K562 (cell line): ENCODE measurements around the gene ENG. TPM values are rescaled to one million over a fixed set of nuclear protein-coding genes. Genes with fewer than 3 reads are reported as not detected.

Experiments used
- BRD4 ChIP-seq: fragments of 200-600 bp; sonication (generic); IDR thresholded peaks from 2 replicates; pipeline ENCODE4 v1.6.1; 2017; ENCODE audit warnings: inconsistent platforms
- DIDO1 ChIP-seq: fragments of 450-650 bp; IDR thresholded peaks from 2 replicates; pipeline ENCODE4 v1.6.1; 2016; ENCODE audit warnings: low read depth, missing biosample characterization, missing genetic modification characterization
- E2F6 ChIP-seq, 2 experiments: IDR thresholded peaks; 2 replicates each; pipeline ENCODE4 v1.6.1; 2011; ENCODE audit warnings: borderline replicate concordance in 1 of 2, control low read depth in 1 of 2, low read depth in 1 of 2, low read length in 1 of 2, mild to moderate bottlenecking in 1 of 2, mixed read lengths in 1 of 2, moderate library complexity in 1 of 2; ENCODE audit not compliant: insufficient read depth in 1 of 2, insufficient read length in 1 of 2, poor library complexity in 1 of 2, severe bottlenecking in 1 of 2; ENCODE audit errors: extremely low read depth in 1 of 2
- ETV5 ChIP-seq: sonication (generic); formaldehyde crosslinking; IDR thresholded peaks from 2 replicates; pipeline ENCODE4 v1.4.0; 2020; ENCODE audit warnings: low read depth, mild to moderate bottlenecking, missing genetic modification reagents
- FOSL1 ChIP-seq: fragments of 200-800 bp; sonication (Bioruptor generic); conservative IDR thresholded peaks from 2 replicates; pipeline ENCODE4 v1.6.1; 2016; ENCODE audit warnings: missing genetic modification characterization, missing compliant biosample characterization
- GTF2A2 ChIP-seq: IDR thresholded peaks from 2 replicates; pipeline ENCODE4 v1.6.1; 2016; ENCODE audit warnings: mild to moderate bottlenecking, missing genetic modification characterization, missing compliant biosample characterization
- ILF3 ChIP-seq: fragments of 450-650 bp; IDR thresholded peaks from 2 replicates; pipeline ENCODE4 v1.6.1; 2018; ENCODE audit warnings: antibody characterized with exemption, mild to moderate bottlenecking, moderate library complexity, borderline replicate concordance
- LARP7 ChIP-seq: fragments of 450-650 bp; IDR thresholded peaks from 2 replicates; pipeline ENCODE4 v1.6.1; 2016
- MCM2 ChIP-seq: fragments of 450-650 bp; IDR thresholded peaks from 2 replicates; pipeline ENCODE4 v1.6.1; 2017; ENCODE audit warnings: low read depth, mild to moderate bottlenecking
- NFXL1 ChIP-seq: fragments of 450-650 bp; formaldehyde crosslinking; IDR thresholded peaks from 2 replicates; pipeline ENCODE4 v1.4.0; 2021; ENCODE audit warnings: mild to moderate bottlenecking
- NR0B1 ChIP-seq: fragments of 450-650 bp; IDR thresholded peaks from one replicate; pipeline ENCODE4 v1.6.1; 2018; ENCODE audit warnings: mild to moderate bottlenecking, moderate library complexity; ENCODE audit not compliant: partially characterized antibody
- PURB ChIP-seq: sonication (generic); formaldehyde crosslinking; IDR thresholded peaks from 2 replicates; pipeline ENCODE4 v1.9.0; 2021; ENCODE audit warnings: low read depth, mild to moderate bottlenecking, missing genetic modification reagents
- RAD21 ChIP-seq, 2 experiments: fragments of 250-450 bp in 1 of 2; fragments of 450-650 bp in 1 of 2; sonication (Bioruptor Pico) in 1 of 2; formaldehyde crosslinking in 1 of 2; IDR thresholded peaks in 1 of 2; conservative IDR thresholded peaks in 1 of 2; 2 replicates each; pipeline versions ENCODE4 v1.4.0 to v1.8.0; 2020 to 2022; ENCODE audit warnings: mild to moderate bottlenecking in 2 of 2, moderate library complexity in 1 of 2
- SMARCC2 ChIP-seq: fragments of 450-650 bp; IDR thresholded peaks from 2 replicates; pipeline ENCODE4 v1.6.1; 2017; ENCODE audit warnings: antibody characterized with exemption, moderate library complexity, mild to moderate bottlenecking, low read depth
- SP1 ChIP-seq: sonication (generic); formaldehyde crosslinking; IDR thresholded peaks from 2 replicates; pipeline ENCODE4 v1.8.1; 2022; ENCODE audit warnings: mild to moderate bottlenecking, missing genetic modification reagents
- TCF7L2 ChIP-seq: fragments of 150-350 bp; IDR thresholded peaks from 2 replicates; pipeline ENCODE4 v1.6.1; 2016; ENCODE audit warnings: low read depth, mild to moderate bottlenecking, low read length, moderate library complexity
- TRIM25 ChIP-seq: fragments of 450-650 bp; IDR thresholded peaks from 2 replicates; pipeline ENCODE4 v1.7.0; 2016; ENCODE audit warnings: borderline replicate concordance
- XRCC5 ChIP-seq: fragments of 200-400 bp; formaldehyde crosslinking; IDR thresholded peaks from 2 replicates; pipeline ENCODE4 v1.6.1; 2017; ENCODE audit warnings: low read depth, mild to moderate bottlenecking, low read length
- ZBTB7A ChIP-seq: IDR thresholded peaks from 2 replicates; pipeline ENCODE4 v1.6.1; 2011; ENCODE audit warnings: low read depth, mild to moderate bottlenecking, low read length, moderate library complexity, borderline replicate concordance; ENCODE audit not compliant: control insufficient read depth
- ZNF140 ChIP-seq: fragments of 250-450 bp; sonication (Bioruptor Pico); IDR thresholded peaks from 2 replicates; pipeline ENCODE4 v1.8.0; 2021; ENCODE audit warnings: moderate library complexity, mild to moderate bottlenecking, inconsistent platforms
- ZNF175 ChIP-seq: fragments of 200-800 bp; sonication (Bioruptor generic); IDR thresholded peaks from 2 replicates; pipeline ENCODE4 v1.6.1; 2016; ENCODE audit warnings: low read depth, mild to moderate bottlenecking, missing genetic modification characterization, missing compliant biosample characterization
- ZNF740 ChIP-seq, 3 experiments: fragments of 200-800 bp in 1 of 3; sonication (Bioruptor generic) in 1 of 3; sonication (generic) in 1 of 3; formaldehyde crosslinking in 1 of 3; IDR thresholded peaks; 2 replicates each; pipeline versions ENCODE4 v1.6.1 to v1.8.0; 2016 to 2022; ENCODE audit warnings: mild to moderate bottlenecking in 2 of 3, missing compliant biosample characterization in 2 of 3, missing genetic modification characterization in 2 of 3, missing genetic modification reagents in 1 of 3
- polyA plus RNA-seq, 8 experiments: library from polyadenylated mRNA; depleted of rRNA in 4 of 8; stranded (reverse) in 5 of 8; unstranded in 3 of 8; fragments of >200 nt; fragmentation: Nextera tagmentation in 2 of 8; fragmentation: Illumina TruSeq in 1 of 8; extraction: Ambion mirVana in 2 of 8; extraction: Trizol in 1 of 8; gene quantifications; 2 replicates each; pipeline versions ENCODE4 v1.2.1 to v1.2.3, GENCODE V29; 2011 to 2014; ENCODE audit warnings: inconsistent platforms in 1 of 8, missing spikeins in 1 of 8
- total RNA-seq, 7 experiments: library from RNA; depleted of rRNA in 6 of 7; stranded (reverse); fragments of >200 nt in 6 of 7; fragmentation: Illumina TruSeq in 2 of 7; extraction: Trizol in 2 of 7; gene quantifications; 2 replicates each; pipeline versions ENCODE4 v1.2.1 to v1.2.3, GENCODE V29; 2011 to 2021; ENCODE audit warnings: low replicate concordance in 1 of 7

The ENG gene
- total and polyA plus RNA-seq, 9 of the 15 experiments (the other 6 are each of a cell fraction or from before 2014, with no cell fraction given) = 0.04 to 0.40 (median 0.14) TPM; not detected in 1

DNA sequence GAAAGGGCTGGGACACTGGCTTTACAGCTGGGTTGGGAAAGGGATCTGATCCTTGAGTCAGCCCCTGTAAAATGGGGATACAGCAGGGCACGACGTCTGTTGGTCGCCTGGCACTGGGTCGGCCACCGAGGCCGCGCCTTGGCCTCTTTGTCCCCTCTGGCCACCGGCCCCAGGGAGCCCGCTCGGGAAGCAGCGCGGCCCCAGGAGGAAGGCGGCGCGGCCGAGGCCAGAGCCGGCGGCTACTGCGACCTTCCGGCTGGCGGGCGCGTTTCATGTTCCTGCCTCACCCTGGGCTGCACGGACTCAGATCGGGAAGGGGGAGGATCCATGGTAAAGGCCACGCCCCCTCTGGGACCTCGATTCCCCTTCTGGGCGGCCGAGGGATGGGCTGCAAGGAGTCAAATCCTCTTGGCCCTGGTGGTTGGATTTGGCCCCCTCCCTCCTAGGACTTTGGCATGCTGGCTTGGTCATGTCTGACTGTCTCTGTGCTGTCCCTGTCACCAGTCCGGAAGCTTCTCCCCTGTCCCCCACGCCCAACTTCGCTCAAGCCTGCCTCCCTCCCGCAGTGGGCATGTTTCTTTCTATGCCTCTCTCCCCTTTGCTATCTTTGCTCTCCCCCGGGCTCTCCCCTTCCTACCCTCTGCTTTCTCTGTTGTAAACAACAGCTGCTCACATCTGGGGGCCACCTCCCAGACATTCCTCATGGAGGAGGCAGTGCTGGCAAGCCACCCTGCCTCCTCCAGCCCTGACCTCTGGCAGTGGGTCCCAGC is 26.0 kb downstream of the ENG start (continued):
- TF ChIP-seq ZBTB7A (peak; percentile 11; the same call in 1 of the 2 replicates), MCM2 (no peak), PURB (no peak), TCF7L2 (no peak), ZNF740 (CRISPR knock-in tag; IDR thresholded peaks at IDR 0.05) (no peak), ZNF740 (tag; IDR thresholded peaks at IDR 0.05) (no peak), TRIM25 (0 out of 2 replicates have a peak, but pooled peaks have one; percentile 32), ETV5 (CRISPR knock-in tag) (peak; percentile 80; the same call in 1 of the 2 replicates), E2F6 (IDR thresholded peaks at IDR 0.05; ENCODE audit: borderline replicate concordance in 1 of 2, extremely low read depth in 1 of 2, insufficient read depth in 1 of 2, insufficient read length in 1 of 2, low read depth in 1 of 2, low read length in 1 of 2, poor library complexity in 1 of 2, severe bottlenecking in 1 of 2) (peak; percentile 60 to 65), NR0B1 (no peak), ZNF175 (CRISPR knock-in tag) (peak; percentile 68; the same call in 1 of the 2 replicates), LARP7 (no peak), XRCC5 (no peak), ILF3 (no peak), FOSL1 (no peak), SP1 (CRISPR knock-in tag) (peak; percentile 89), NFXL1 (CRISPR knock-in tag) (no peak), DIDO1 (no peak), RAD21 (CRISPR knock-in tag; conservative IDR thresholded peaks at IDR 0.05 in 1 of 2, IDR thresholded peaks at IDR 0.05 in 1 of 2) (peak in 1 of 2 experiments; percentile 35; a peak in 1 of 4 replicates), SMARCC2 (no peak), ZNF140 (no peak), BRD4 (no peak), GTF2A2 (tag) (no peak)
